GM23248 (cell line): Measurements from ENCODE around the gene OR56A1. TPM values are rescaled to one million over a fixed set of nuclear protein-coding genes. Genes with fewer than 3 reads are reported as not detected.

ENCODE experiments used
- DNase-seq: peaks from one replicate; pipeline ENCODE4 v3.0.0-alpha.2; 2015
- H2AFZ ChIP-seq: fragments of 200-600 bp; sonication (generic); 2 replicates; pipeline ENCODE4 v1.6.1; 2016; ENCODE audit warnings: antibody characterized with exemption
- H3F3A ChIP-seq: fragments of 200-600 bp; sonication (generic); 2 replicates; pipeline ENCODE4 v1.6.1; 2016; ENCODE audit warnings: mild to moderate bottlenecking, antibody characterized with exemption, mixed run types; ENCODE audit not compliant: insufficient read depth
- H3K27ac ChIP-seq: fragments of 200-600 bp; sonication (generic); 2 replicates; pipeline ENCODE4 v1.5.1; 2016; ENCODE audit warnings: mild to moderate bottlenecking
- H3K27me3 ChIP-seq: fragments of 200-600 bp; sonication (generic); replicated peaks from 2 replicates; pipeline ENCODE4 v1.6.1; 2016; ENCODE audit warnings: mild to moderate bottlenecking; ENCODE audit not compliant: insufficient read depth
- H3K36me3 ChIP-seq: fragments of 200-600 bp; sonication (generic); 2 replicates; pipeline ENCODE4 v1.6.1; 2016; ENCODE audit warnings: low read depth, mild to moderate bottlenecking
- H3K4me1 ChIP-seq: fragments of 200-600 bp; sonication (generic); 2 replicates; pipeline ENCODE4 v1.6.1; 2016; ENCODE audit warnings: mild to moderate bottlenecking; ENCODE audit not compliant: insufficient read depth
- H3K4me2 ChIP-seq: fragments of 200-600 bp; sonication (generic); one replicate; pipeline ENCODE4 v1.6.1; 2016; ENCODE audit warnings: mild to moderate bottlenecking; ENCODE audit not compliant: unreplicated experiment
- H3K4me3 ChIP-seq: fragments of 200-600 bp; sonication (generic); 2 replicates; pipeline ENCODE4 v1.5.1; 2016; ENCODE audit warnings: mild to moderate bottlenecking
- H3K79me2 ChIP-seq: fragments of 200-600 bp; sonication (generic); 2 replicates; pipeline ENCODE4 v1.6.1; 2016; ENCODE audit warnings: mild to moderate bottlenecking; ENCODE audit not compliant: insufficient read depth
- H3K9ac ChIP-seq: fragments of 200-600 bp; sonication (generic); 2 replicates; pipeline ENCODE4 v1.6.1; 2016; ENCODE audit warnings: mild to moderate bottlenecking
- H3K9me2 ChIP-seq: fragments of 200-600 bp; sonication (generic); 2 replicates; pipeline ENCODE4 v1.6.1; 2016; ENCODE audit warnings: mixed run types, mild to moderate bottlenecking, moderate library complexity; ENCODE audit not compliant: insufficient read depth
- H3K9me3 ChIP-seq: fragments of 200-600 bp; sonication (generic); one replicate; pipeline ENCODE4 v1.6.1; 2017; ENCODE audit warnings: low read depth
- H4K20me1 ChIP-seq: fragments of 200-600 bp; sonication (generic); 2 replicates; pipeline ENCODE4 v1.6.0; 2016; ENCODE audit not compliant: insufficient read depth
- EZH2 ChIP-seq: fragments of 200-600 bp; sonication (generic); IDR thresholded peaks from 2 replicates; pipeline ENCODE4 v1.6.1; 2018; ENCODE audit warnings: antibody characterized with exemption, mild to moderate bottlenecking; ENCODE audit not compliant: insufficient read depth, poor library complexity, severe bottlenecking
- EZH2phosphoT487 ChIP-seq: fragments of 200-600 bp; sonication (generic); IDR thresholded peaks from 2 replicates; pipeline ENCODE4 v1.6.1; 2018; ENCODE audit warnings: antibody characterized with exemption, moderate library complexity, mild to moderate bottlenecking, low read depth; ENCODE audit not compliant: insufficient read depth
- WGBS, 2 experiments: methylation state at CpG; one replicate each; pipeline ENCODE4 v1.1.6; 2015 to 2017; ENCODE audit warnings: low lambda C conversion rate in 2 of 2, low coverage in 1 of 2; ENCODE audit errors: missing lambda C conversion rate in 2 of 2; 5-methylcytosine and 5-hydroxymethylcytosine counted together
- in situ Hi-C: fragments of 300-500 bp; cut with MboI; formaldehyde crosslinking; loops from 2 replicates; pipeline ENCODE4 v1.15.0; 2020
- polyA plus RNA-seq: library from polyadenylated mRNA; unstranded; fragments of >200 nt; fragmentation: Nextera tagmentation; extraction: Ambion mirVana; gene quantifications from 2 replicates; pipeline ENCODE4 v1.2.1, GENCODE V29; 2016
- total RNA-seq: library from RNA; depleted of rRNA; stranded (reverse); fragments of >200 nt; shearing (Covaris generic); gene quantifications from 2 replicates; pipeline ENCODE4 v1.2.3, GENCODE V29; 2014

The OR56A1 gene
- total and polyA plus RNA-seq, 2 experiments from 2014 or later = not detected

DNA sequence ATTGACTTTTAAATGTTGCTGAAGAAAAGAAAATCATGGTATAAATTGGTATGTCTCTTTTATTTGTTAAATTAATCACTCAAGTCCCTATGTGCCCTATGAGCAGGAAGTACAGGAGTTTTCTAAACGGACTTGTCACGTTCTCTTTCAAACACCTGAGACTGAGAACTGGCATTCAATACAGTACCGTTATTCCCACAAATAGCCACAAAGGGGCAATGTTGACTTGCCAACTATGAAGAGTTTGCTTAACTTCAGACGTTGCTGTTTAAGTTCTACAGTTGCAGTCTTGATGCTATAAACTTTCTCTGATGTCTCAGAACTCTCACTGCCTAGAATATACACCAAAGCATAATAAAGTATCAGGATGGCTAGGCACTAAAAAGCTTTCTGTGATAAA lies 7.6 kb downstream of the OR56A1 start:
- Histone ChIP-seq H3K79me2 (no peaks in the 10 kb centered on the region), H4K20me1 (no peaks in the 10 kb centered on the region), H3K27ac (no peak overlapping the region), H3K36me3 (no peaks in the 10 kb centered on the region), H3K9ac (no peak overlapping the region), H3K27me3 (peaks cover 4% of the 10 kb centered on the region; the same call in 1 of the 2 replicates), H3K4me3 (no peak overlapping the region), H3K4me1 (no peaks in the 10 kb centered on the region), H3K4me2 (no peak overlapping the region), H2AFZ (no peak overlapping the region), H3F3A (no peaks in the 10 kb centered on the region), H3K9me2 (no peaks in the 10 kb centered on the region), H3K9me3 (no peaks in the 10 kb centered on the region)
- no peak for TF ChIP-seq EZH2phosphoT487
- no peak for TF ChIP-seq EZH2
- in situ Hi-C loops = loop anchor here (10.0 kb wide), 1 partner anchor 322 kb away; no protein-coding TSS in a partner anchor
- WGBS, 2 experiments = 1 to 5% methylated on average over 4 of the region's 4 CpGs
- peak; percentile 71 for DNase-seq

DNA sequence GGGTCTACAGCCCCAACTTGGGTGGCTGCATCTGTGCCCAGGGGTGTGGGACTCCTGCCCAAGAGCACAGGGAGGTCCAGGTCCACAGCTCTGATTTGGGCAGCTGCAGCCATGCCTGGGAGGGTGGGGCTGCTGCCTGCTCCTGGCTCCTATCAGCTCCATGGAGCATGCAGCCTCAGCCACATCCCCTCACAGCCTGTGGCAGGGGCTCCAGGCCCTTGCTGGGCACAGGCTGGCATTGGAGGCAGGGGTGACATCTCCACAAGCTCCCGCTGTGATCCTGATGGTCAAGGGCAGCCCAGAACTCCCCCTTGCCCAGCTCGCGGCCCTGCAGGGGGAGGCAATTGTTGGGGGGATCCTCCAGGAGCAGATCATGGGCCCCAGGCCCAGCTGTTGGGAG lies 17.5 kb downstream of the OR56A1 start:
- Histone ChIP-seq H3K27ac (no peak overlapping the region), H3K9ac (no peak overlapping the region), H3K36me3 (no peaks in the 10 kb centered on the region), H3K4me1 (no peaks in the 10 kb centered on the region), H2AFZ (no peak overlapping the region), H3K27me3 (no peaks in the 10 kb centered on the region; the same call in 1 of the 2 replicates), H3K9me2 (no peaks in the 10 kb centered on the region), H3K4me2 (no peak overlapping the region), H3K9me3 (no peaks in the 10 kb centered on the region), H3F3A (no peaks in the 10 kb centered on the region), H4K20me1 (no peaks in the 10 kb centered on the region), H3K4me3 (no peak overlapping the region), H3K79me2 (no peaks in the 10 kb centered on the region)
- no peak for DNase-seq
- TF ChIP-seq EZH2phosphoT487 (no peak), EZH2 (no peak)
- in situ Hi-C loops = no loop called here
- 38 to 53% methylated on average over 3 of the region's 3 CpGs for WGBS, 2 experiments

DNA sequence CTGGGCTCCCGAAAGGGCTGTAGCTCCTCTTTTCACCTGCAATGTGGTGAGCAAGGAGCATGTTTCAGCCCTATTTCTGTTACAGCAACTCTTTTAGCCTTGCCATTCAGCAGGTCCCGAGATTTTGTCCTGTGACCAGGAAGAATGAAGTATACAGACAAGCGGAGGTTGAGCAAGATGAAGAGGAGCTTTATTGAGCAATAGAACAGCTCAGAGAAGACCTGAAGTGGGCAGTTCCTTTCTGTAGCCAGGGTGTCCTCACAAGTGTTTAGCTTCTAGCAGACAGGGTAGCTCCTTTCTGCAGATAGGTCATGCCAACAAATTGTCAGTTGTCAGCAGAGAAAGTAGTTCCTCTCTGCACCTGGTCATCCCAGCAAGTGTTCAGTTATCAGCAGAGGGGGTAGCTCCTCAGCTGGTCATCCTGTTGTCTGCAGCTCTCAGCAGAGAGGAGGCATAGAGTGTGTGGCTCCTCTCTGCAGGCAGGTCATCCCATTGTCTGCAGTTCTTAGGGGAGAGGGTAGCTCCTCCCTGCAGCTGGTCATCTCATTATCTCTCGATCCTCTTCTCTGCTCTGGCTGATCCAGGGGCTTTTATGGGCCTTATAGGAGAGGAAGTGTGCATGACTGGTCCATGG lies 18.4 kb downstream of the OR56A1 start:
- 35 to 40% methylated on average over 4 of the region's 4 CpGs for whole genome bisulfite sequencing, 2 experiments
- Histone ChIP-seq H3F3A (no peaks in the 10 kb centered on the region), H3K36me3 (no peaks in the 10 kb centered on the region), H3K27ac (no peak overlapping the region), H3K4me2 (no peak overlapping the region), H3K79me2 (no peaks in the 10 kb centered on the region), H2AFZ (no peak overlapping the region), H3K9me3 (no peaks in the 10 kb centered on the region), H3K9ac (no peak overlapping the region), H3K9me2 (no peaks in the 10 kb centered on the region), H3K4me3 (no peak overlapping the region), H4K20me1 (no peaks in the 10 kb centered on the region), H3K27me3 (no peaks in the 10 kb centered on the region; the same call in 1 of the 2 replicates), H3K4me1 (no peaks in the 10 kb centered on the region)
- in situ Hi-C loops = no loop called here
- DNase-seq = no peak
- TF ChIP-seq EZH2 (no peak), EZH2phosphoT487 (no peak)

DNA sequence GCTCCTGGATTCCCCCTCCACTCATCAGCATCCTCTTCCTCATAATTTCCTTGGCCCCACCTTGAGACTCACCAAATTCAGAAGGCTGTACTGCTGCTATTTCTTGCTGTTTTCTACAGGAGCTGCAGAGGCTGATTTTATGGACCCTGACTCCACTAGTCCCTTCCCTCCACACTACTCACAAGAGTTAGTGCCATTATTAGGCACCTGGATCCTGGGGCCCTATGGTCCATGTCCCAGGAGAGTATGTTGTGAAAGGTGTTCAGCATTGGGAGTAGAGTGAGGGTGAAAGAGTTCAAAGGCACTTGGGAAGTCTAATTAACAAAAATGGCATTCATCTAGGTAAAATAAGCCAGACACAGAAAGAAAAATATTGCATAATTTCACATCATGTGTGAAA lies 23.7 kb downstream of the OR56A1 start, which contains the start of gene OR56A4:
TSS of gene OR56A4 (minus strand) at position 101 of the 400 bp plus-strand sequence. CDS start 3,954 bp downstream, outside the sequence.
- no peaks in the 10 kb centered on the region for H3K9me3 ChIP-seq
- H2AFZ ChIP-seq = no peak within 1 kb of the TSS
- H3K4me2 ChIP-seq = no peak within 1 kb of the TSS
- no peak within 1 kb of the TSS for H3K27ac ChIP-seq
- no peaks in the 10 kb centered on the region; the same call in 1 of the 2 replicates for H3K27me3 ChIP-seq
- no peaks in the 10 kb centered on the region for H3F3A ChIP-seq
- H3K9me2 ChIP-seq = no peaks in the 10 kb centered on the region
- no peaks in the 10 kb centered on the region for H3K36me3 ChIP-seq
- no peaks in the 10 kb centered on the region for H3K79me2 ChIP-seq
- TF ChIP-seq EZH2 (no peak), EZH2phosphoT487 (no peak)
- no peak within 1 kb of the TSS for H3K9ac ChIP-seq
- no peak within 1 kb of the TSS for H3K4me3 ChIP-seq
- in situ Hi-C loops = no loop called here
- no peaks in the 10 kb centered on the region for H3K4me1 ChIP-seq
- no peak for DNase-seq
- no peaks in the 10 kb centered on the region for H4K20me1 ChIP-seq

DNA sequence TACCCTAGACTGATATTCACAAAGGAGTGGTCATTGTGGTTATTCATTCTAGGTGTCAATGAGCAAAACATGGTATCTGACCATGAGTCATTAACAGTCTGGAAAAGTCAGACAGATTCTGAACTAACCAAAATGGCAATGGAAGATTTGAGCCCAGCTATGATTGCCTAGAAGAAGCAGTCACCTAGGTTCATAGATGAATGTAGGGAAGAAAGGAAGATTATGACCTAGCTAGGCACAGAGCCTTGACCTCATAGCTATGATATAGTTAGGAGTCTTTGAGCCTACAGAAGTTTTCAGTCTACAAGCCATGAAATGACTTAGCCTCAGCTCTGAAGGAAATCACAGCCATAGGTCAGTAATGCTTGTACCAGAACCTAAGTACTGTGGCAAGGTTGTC lies 24.2 kb downstream of the OR56A1 start:
- Histone ChIP-seq H3K79me2 (no peaks in the 10 kb centered on the region), H3K27ac (no peak overlapping the region), H3K4me2 (no peak overlapping the region), H3K9ac (no peak overlapping the region), H3K4me1 (no peaks in the 10 kb centered on the region), H3K4me3 (no peak overlapping the region), H3K36me3 (no peaks in the 10 kb centered on the region), H3F3A (no peaks in the 10 kb centered on the region), H3K27me3 (no peaks in the 10 kb centered on the region; the same call in 1 of the 2 replicates), H3K9me2 (no peaks in the 10 kb centered on the region), H4K20me1 (no peaks in the 10 kb centered on the region), H3K9me3 (no peaks in the 10 kb centered on the region), H2AFZ (no peak overlapping the region)
- DNase-seq = no peak
- TF ChIP-seq EZH2 (no peak), EZH2phosphoT487 (no peak)
- in situ Hi-C loops = no loop called here
